Liver (tissue), 9 donors: ENCODE data around the gene ECT2. TPM values are rescaled to one million over a fixed set of nuclear protein-coding genes. Genes with fewer than 3 reads are reported as not detected.
A peak's percentile ranks its signal among the peaks of the same experiment; 100 is the strongest.

Source experiments
- DNase-seq: peaks from one replicate; pipeline ENCODE4 v3.0.0-alpha.2; 2017; ENCODE audit warnings: low spot score
- H3K27ac ChIP-seq, 2 donors: one replicate each; pipeline ENCODE4 v1.7.0; 2013; ENCODE audit warnings: inconsistent platforms in 2 of 2, low read length in 2 of 2, control low read depth in 1 of 2, low read depth in 1 of 2, mild to moderate bottlenecking in 1 of 2
- H3K27me3 ChIP-seq, 4 donors: one replicate each; pipeline versions ENCODE4 v1.6.1 to v1.7.0; 2013; ENCODE audit warnings: low read length in 3 of 4, inconsistent platforms in 1 of 4, mild to moderate bottlenecking in 1 of 4, moderate library complexity in 1 of 4; ENCODE audit not compliant: control insufficient read depth in 4 of 4, insufficient read depth in 4 of 4
- H3K36me3 ChIP-seq, 4 donors: one replicate each; pipeline versions ENCODE4 v1.6.1 to v1.7.0; 2013; ENCODE audit warnings: low read length in 3 of 4, mild to moderate bottlenecking in 3 of 4, low read depth in 1 of 4, moderate library complexity in 1 of 4; ENCODE audit not compliant: control insufficient read depth in 4 of 4, insufficient read depth in 3 of 4
- H3K4me1 ChIP-seq, 4 donors: one replicate each; pipeline versions ENCODE4 v1.6.1 to v1.7.0; 2013; ENCODE audit warnings: low read length in 3 of 4, mild to moderate bottlenecking in 3 of 4, moderate library complexity in 1 of 4; ENCODE audit not compliant: control insufficient read depth in 4 of 4, insufficient read depth in 4 of 4
- H3K4me3 ChIP-seq, 3 donors: one replicate each; pipeline versions ENCODE4 v1.6.1 to v1.7.0; 2013; ENCODE audit warnings: low read length in 3 of 3, control low read depth in 1 of 3, low read depth in 1 of 3, mild to moderate bottlenecking in 1 of 3
- H3K9ac ChIP-seq, 2 donors: one replicate each; pipeline ENCODE4 v1.7.0; 2013; ENCODE audit warnings: low read length in 2 of 2, mild to moderate bottlenecking in 2 of 2, moderate library complexity in 2 of 2, control low read depth in 1 of 2, low read depth in 1 of 2
- H3K9me3 ChIP-seq, 4 donors: one replicate each; pipeline versions ENCODE4 v1.6.1 to v1.7.0; 2013; ENCODE audit warnings: low read length in 3 of 4; ENCODE audit not compliant: control insufficient read depth in 4 of 4
- ATF3 ChIP-seq: IDR thresholded peaks from 2 replicates; pipeline ENCODE4 v1.6.1; 2016; ENCODE audit warnings: antibody characterized with exemption
- FOXA1 ChIP-seq: IDR thresholded peaks from 2 replicates; pipeline ENCODE4 v1.6.1; 2016; ENCODE audit warnings: antibody characterized with exemption
- GABPA ChIP-seq, 2 donors: IDR thresholded peaks in 1 of 2; conservative IDR thresholded peaks in 1 of 2; 2 replicates each; pipeline ENCODE4 v1.6.1; 2016; ENCODE audit warnings: antibody characterized with exemption in 2 of 2, mild to moderate bottlenecking in 1 of 2, moderate library complexity in 1 of 2
- RAD21 ChIP-seq, 2 donors: IDR thresholded peaks; 2 replicates each; pipeline ENCODE4 v1.6.1; 2016; ENCODE audit warnings: antibody characterized with exemption in 2 of 2, mild to moderate bottlenecking in 2 of 2
- SP1 ChIP-seq: IDR thresholded peaks from 2 replicates; pipeline ENCODE4 v1.6.1; 2018; ENCODE audit warnings: antibody characterized with exemption, mild to moderate bottlenecking
- YY1 ChIP-seq: IDR thresholded peaks from 2 replicates; pipeline ENCODE4 v1.6.1; 2016; ENCODE audit warnings: antibody characterized with exemption, mild to moderate bottlenecking
- WGBS: extraction: QIAGEN DNeasy Blood & Tissue Kit; methylation state at CpG from one replicate; pipeline ENCODE4 v1.1.7; 2013; 5-methylcytosine and 5-hydroxymethylcytosine counted together
- polyA plus RNA-seq, 2 donors: library from polyadenylated mRNA; stranded (reverse) in 1 of 2; unstranded in 1 of 2; fragments of 200-250 nt in 1 of 2; fragments of >200 nt in 1 of 2; fragmentation: Nextera tagmentation in 1 of 2; extraction: Ambion mirVana in 1 of 2; gene quantifications; one replicate each; pipeline versions ENCODE4 v1.2.1 to v1.2.3, GENCODE V29; 2013 to 2015
- total RNA-seq, 2 donors: library from RNA; depleted of rRNA; stranded (reverse); fragments of >200 nt; gene quantifications; one replicate each; pipeline ENCODE4 v1.2.3, GENCODE V29; 2014
- TF ChIP-seq, protein P1 (sequence below): IDR thresholded peaks from 2 replicates; pipeline ENCODE4 v1.6.1; 2016; ENCODE audit warnings: antibody characterized with exemption, mild to moderate bottlenecking
- donor health status: healthy.
- donor health status: healthy.
- donor health status: healthy.
- donor health status: healthy.
- donor health status: healthy.

ECT2 gene
- total and polyA plus RNA-seq, 4 donors, result 1.5 to 32.4 (median 2.6) TPM

GRCh38 chr3:172746475-172746874, 4.1 kb upstream of the ECT2 start:
- H3K27me3 ChIP-seq, result no peaks in the 10 kb centered on the region
- H3K9me3 ChIP-seq, result no peaks in the 10 kb centered on the region
- peaks cover 0 to 16% (median 15%) of the 10 kb centered on the region in 4 donors for H3K4me1 ChIP-seq
- H3K27ac ChIP-seq, result no peak overlapping the region
- DNase-seq, result no peak
- no peak overlapping the region for H3K9ac ChIP-seq
- no peaks in the 10 kb centered on the region for H3K36me3 ChIP-seq
- no peak overlapping the region for H3K4me3 ChIP-seq
- WGBS, result 75% methylated on average over 2 of the region's 2 CpGs
- TF ChIP-seq ATF3 (no peak), SP1 (no peak), RAD21 (IDR thresholded peaks at IDR 0.05) (no peak), FOXA1 (no peak), GABPA (IDR thresholded peaks at IDR 0.05 in 1 of 2, conservative IDR thresholded peaks at IDR 0.05 in 1 of 2) (no peak)
- TF ChIP-seq, protein P1, sequence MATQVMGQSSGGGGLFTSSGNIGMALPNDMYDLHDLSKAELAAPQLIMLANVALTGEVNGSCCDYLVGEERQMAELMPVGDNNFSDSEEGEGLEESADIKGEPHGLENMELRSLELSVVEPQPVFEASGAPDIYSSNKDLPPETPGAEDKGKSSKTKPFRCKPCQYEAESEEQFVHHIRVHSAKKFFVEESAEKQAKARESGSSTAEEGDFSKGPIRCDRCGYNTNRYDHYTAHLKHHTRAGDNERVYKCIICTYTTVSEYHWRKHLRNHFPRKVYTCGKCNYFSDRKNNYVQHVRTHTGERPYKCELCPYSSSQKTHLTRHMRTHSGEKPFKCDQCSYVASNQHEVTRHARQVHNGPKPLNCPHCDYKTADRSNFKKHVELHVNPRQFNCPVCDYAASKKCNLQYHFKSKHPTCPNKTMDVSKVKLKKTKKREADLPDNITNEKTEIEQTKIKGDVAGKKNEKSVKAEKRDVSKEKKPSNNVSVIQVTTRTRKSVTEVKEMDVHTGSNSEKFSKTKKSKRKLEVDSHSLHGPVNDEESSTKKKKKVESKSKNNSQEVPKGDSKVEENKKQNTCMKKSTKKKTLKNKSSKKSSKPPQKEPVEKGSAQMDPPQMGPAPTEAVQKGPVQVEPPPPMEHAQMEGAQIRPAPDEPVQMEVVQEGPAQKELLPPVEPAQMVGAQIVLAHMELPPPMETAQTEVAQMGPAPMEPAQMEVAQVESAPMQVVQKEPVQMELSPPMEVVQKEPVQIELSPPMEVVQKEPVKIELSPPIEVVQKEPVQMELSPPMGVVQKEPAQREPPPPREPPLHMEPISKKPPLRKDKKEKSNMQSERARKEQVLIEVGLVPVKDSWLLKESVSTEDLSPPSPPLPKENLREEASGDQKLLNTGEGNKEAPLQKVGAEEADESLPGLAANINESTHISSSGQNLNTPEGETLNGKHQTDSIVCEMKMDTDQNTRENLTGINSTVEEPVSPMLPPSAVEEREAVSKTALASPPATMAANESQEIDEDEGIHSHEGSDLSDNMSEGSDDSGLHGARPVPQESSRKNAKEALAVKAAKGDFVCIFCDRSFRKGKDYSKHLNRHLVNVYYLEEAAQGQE, result no peak

GRCh38 chr3:172749230-172749965, 1.1 kb upstream of the ECT2 start:
- H3K9me3 ChIP-seq, result no peaks in the 10 kb centered on the region

More at GRCh38 chr3:172749230-172749965, 1.1 kb upstream of the ECT2 start:
- no peak for TF ChIP-seq GABPA (IDR thresholded peaks at IDR 0.05 in 1 of 2, conservative IDR thresholded peaks at IDR 0.05 in 1 of 2)
- TF ChIP-seq, protein P1, result peak; percentile 12
- peak; percentile 20 for TF ChIP-seq YY1
- no peak for TF ChIP-seq ATF3
- no peak for DNase-seq
- Histone ChIP-seq H3K27ac (peak overlapping the region in 1 of 2 donors; percentile 16), H3K9ac (peak overlapping the region in 1 of 2 donors; percentile 29), H3K4me3 (peak overlapping the region; percentile 18 to 75 (median 47)), H3K27me3 (no peaks in the 10 kb centered on the region), H3K4me1 (peaks cover 0 to 16% (median 15%) of the 10 kb centered on the region in 4 donors), H3K36me3 (no peaks in the 10 kb centered on the region)
- 23% methylated on average over 8 of the region's 8 CpGs for WGBS
